Measurements from ENCODE around the gene NEK7. TPM values are rescaled to one million over a fixed set of nuclear protein-coding genes. Genes with fewer than 3 reads are reported as not detected.

NEK7 gene
- total RNA-seq, 1 donor from 2014 or later: 34.7 TPM

GRCh38 chr1:198178615-198179014 is 21.8 kb downstream of the NEK7 start:
- Histone ChIP-seq H3K4me1 (peaks cover 6% of the 10 kb centered on the region), H3K9me3 (ENCODE audit: low read depth) (no peaks in the 10 kb centered on the region), H3K36me3 (no peaks in the 10 kb centered on the region), H2AFZ (replicated peaks) (no peak overlapping the region), H4K20me1 (ENCODE audit: low read depth) (peaks cover 6% of the 10 kb centered on the region), H3K4me3 (no peak overlapping the region), H3K9ac (no peak overlapping the region), H3K27ac (no peak overlapping the region), H3K79me2 (ENCODE audit: low read depth) (peaks cover 83% of the 10 kb centered on the region), H3K27me3 (no peaks in the 10 kb centered on the region), H3K4me2 (no peak overlapping the region), H3F3A (ENCODE audit: low read depth) (no peaks in the 10 kb centered on the region)
- DNase-seq (ENCODE audit: low spot score): no peak
- Mint-ChIP-seq H3K36me3 (no peaks in the 10 kb centered on the region), H3K27me3 (ENCODE audit: insufficient read depth, low read depth) (no peaks in the 10 kb centered on the region), H3K27ac (no peak overlapping the region), H3K9me3 (peaks cover 12% of the 10 kb centered on the region), H3K4me3 (no peak overlapping the region), H3K4me1 (no peaks in the 10 kb centered on the region)
- TF ChIP-seq CTCF (IDR thresholded peaks at IDR 0.05) (no peak), EZH2phosphoT487 (IDR thresholded peaks at IDR 0.05) (no peak), EZH2 (IDR thresholded peaks at IDR 0.05) (no peak)

GRCh38 chr1:198179556-198179981 is 22.8 kb downstream of the NEK7 start:
- no peak for DNase-seq (ENCODE audit: low spot score)
- no peaks in the 10 kb centered on the region for H3K4me1 Mint-ChIP-seq
- H3K27me3 ChIP-seq: no peaks in the 10 kb centered on the region
- peaks cover 84% of the 10 kb centered on the region for H3K79me2 ChIP-seq (ENCODE audit: low read depth)
- no peak overlapping the region for H3K4me2 ChIP-seq
- peaks cover 6% of the 10 kb centered on the region for H3K4me1 ChIP-seq
- H3K36me3 Mint-ChIP-seq: peaks cover 2% of the 10 kb centered on the region
- no peak overlapping the region for H2AFZ ChIP-seq (replicated peaks)
- no peak overlapping the region for H3K4me3 Mint-ChIP-seq
- no peak overlapping the region for H3K27ac Mint-ChIP-seq
- H4K20me1 ChIP-seq (ENCODE audit: low read depth): peaks cover 6% of the 10 kb centered on the region
- H3K27me3 Mint-ChIP-seq (ENCODE audit: insufficient read depth, low read depth): no peaks in the 10 kb centered on the region
- no peak overlapping the region for H3K9ac ChIP-seq
- H3K36me3 ChIP-seq: no peaks in the 10 kb centered on the region
- H3F3A ChIP-seq (ENCODE audit: low read depth): no peaks in the 10 kb centered on the region
- H3K9me3 ChIP-seq (ENCODE audit: low read depth): no peaks in the 10 kb centered on the region
- H3K9me3 Mint-ChIP-seq: peaks cover 16% of the 10 kb centered on the region
- no peak for TF ChIP-seq CTCF (IDR thresholded peaks at IDR 0.05)
- no peak for TF ChIP-seq EZH2 (IDR thresholded peaks at IDR 0.05)
- no peak for TF ChIP-seq EZH2phosphoT487 (IDR thresholded peaks at IDR 0.05)
- no peak overlapping the region for H3K4me3 ChIP-seq
- no peak overlapping the region for H3K27ac ChIP-seq

GRCh38 chr1:198183605-198184004 is 26.8 kb downstream of the NEK7 start:
- Histone ChIP-seq H3K9me3 (ENCODE audit: low read depth) (no peaks in the 10 kb centered on the region), H3K9ac (no peak overlapping the region), H3K36me3 (no peaks in the 10 kb centered on the region), H3K4me2 (no peak overlapping the region), H3F3A (ENCODE audit: low read depth) (no peaks in the 10 kb centered on the region), H3K4me1 (peaks cover 9% of the 10 kb centered on the region), H3K27ac (no peak overlapping the region), H2AFZ (replicated peaks) (no peak overlapping the region), H4K20me1 (ENCODE audit: low read depth) (no peaks in the 10 kb centered on the region), H3K27me3 (no peaks in the 10 kb centered on the region), H3K4me3 (no peak overlapping the region), H3K79me2 (ENCODE audit: low read depth) (peaks cover 78% of the 10 kb centered on the region)
- peaks cover 4% of the 10 kb centered on the region for H3K36me3 Mint-ChIP-seq
- no peak overlapping the region for H3K4me3 Mint-ChIP-seq
- TF ChIP-seq EZH2phosphoT487 (IDR thresholded peaks at IDR 0.05) (no peak), EZH2 (IDR thresholded peaks at IDR 0.05) (no peak), CTCF (IDR thresholded peaks at IDR 0.05) (no peak)
- peaks cover 3% of the 10 kb centered on the region for H3K4me1 Mint-ChIP-seq
- no peak for DNase-seq (ENCODE audit: low spot score)
- peaks cover 6% of the 10 kb centered on the region for H3K9me3 Mint-ChIP-seq
- no peaks in the 10 kb centered on the region for H3K27me3 Mint-ChIP-seq (ENCODE audit: insufficient read depth, low read depth)
- H3K27ac Mint-ChIP-seq: no peak overlapping the region
